CD4-positive, alpha-beta T cell treated with Interleukin-6 for 4 hours (primary cell): Measurements from ENCODE around the gene ALDH1A1.

Source experiments
- DNase-seq: peaks from one replicate; pipeline ENCODE4 v3.0.0-alpha.2; 2020; ENCODE audit warnings: mixed read lengths

ALDH1A1 gene

GRCh38 chr9:72913382-72914009, 39.4 kb downstream of the ALDH1A1 start:
- no peak for DNase-seq

- no peak for DNase-seq
Measured at GRCh38 chr9:72912476-72913381, 40.1 kb downstream of the ALDH1A1 start.

- no peak for DNase-seq
Measured at GRCh38 chr9:72911816-72912215, 41.0 kb downstream of the ALDH1A1 start.

GRCh38 chr9:72911247-72911775, 41.5 kb downstream of the ALDH1A1 start:
- no peak for DNase-seq

- DNase-seq, result no peak
Measured at GRCh38 chr9:72909428-72909827, 43.4 kb downstream of the ALDH1A1 start.

GRCh38 chr9:72907421-72907820, 45.4 kb downstream of the ALDH1A1 start:
- DNase-seq, result no peak

GRCh38 chr9:72906810-72907209, 46.0 kb downstream of the ALDH1A1 start:
- no peak for DNase-seq

- no peak for DNase-seq
Measured at GRCh38 chr9:72905514-72906480, 47.1 kb downstream of the ALDH1A1 start.

- DNase-seq, result no peak
Measured at GRCh38 chr9:72904267-72905093, 48.4 kb downstream of the ALDH1A1 start.

- DNase-seq, result no peak
Measured at GRCh38 chr9:72903103-72903502, 49.8 kb downstream of the ALDH1A1 start.

GRCh38 chr9:72902268-72902667, 50.6 kb downstream of the ALDH1A1 start:
- DNase-seq, result no peak

- no peak for DNase-seq
Measured at GRCh38 chr9:72899734-72900477, 52.9 kb downstream of the ALDH1A1 start.

- DNase-seq, result no peak
Measured at GRCh38 chr9:72898784-72899733, 53.8 kb downstream of the ALDH1A1 start.

- no peak for DNase-seq
Measured at GRCh38 chr9:72898360-72898759, 54.5 kb downstream of the ALDH1A1 start.

- DNase-seq, result no peak
Measured at GRCh38 chr9:72897069-72897649, 55.7 kb downstream of the ALDH1A1 start.

- DNase-seq, result no peak
Measured at GRCh38 chr9:72896439-72896838, 56.4 kb downstream of the ALDH1A1 start.

- no peak for DNase-seq
Measured at GRCh38 chr9:72895122-72895521, 57.7 kb downstream of the ALDH1A1 start.

GRCh38 chr9:72894342-72894741, 58.5 kb downstream of the ALDH1A1 start:
- DNase-seq, result no peak

GRCh38 chr9:72893437-72893836, 59.4 kb downstream of the ALDH1A1 start:
- DNase-seq, result no peak

- DNase-seq, result no peak
Measured at GRCh38 chr9:72891043-72891442, 61.8 kb downstream of the ALDH1A1 start.
